ENCODE measurements around the gene PTCD1.

DNA sequence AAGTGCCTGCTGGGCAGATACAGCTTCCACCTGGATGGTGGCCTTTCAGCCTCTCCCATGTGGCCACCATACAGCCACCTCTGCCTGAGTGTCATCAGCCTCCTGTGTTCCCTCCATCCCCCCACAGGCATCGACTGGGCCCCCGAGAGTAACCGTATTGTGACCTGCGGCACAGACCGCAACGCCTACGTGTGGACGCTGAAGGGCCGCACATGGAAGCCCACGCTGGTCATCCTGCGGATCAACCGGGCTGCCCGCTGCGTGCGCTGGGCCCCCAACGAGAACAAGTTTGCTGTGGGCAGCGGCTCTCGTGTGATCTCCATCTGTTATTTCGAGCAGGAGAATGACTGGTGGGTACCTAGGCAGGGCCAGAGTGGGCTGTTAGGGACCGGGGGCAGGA is 50.7 kb downstream of the PTCD1 start:
- TF ChIP-seq CTCF (conservative IDR thresholded peaks at IDR 0.05 in 1 of 2, IDR thresholded peaks at IDR 0.05 in 1 of 2; ENCODE audit: low read depth in 1 of 2, low read length in 2 of 2) (no peak), EZH2 (IDR thresholded peaks at IDR 0.05; ENCODE audit: low read length, missing control alignments) (no peak)

Data from fibroblast of lung (primary cell).